ENCODE data around the gene SMIM35. TPM values are rescaled to one million over a fixed set of nuclear protein-coding genes. Genes with fewer than 3 reads are reported as not detected.

The SMIM35 gene
- total and polyA plus RNA-seq, 2 of the 4 experiments (the other 2 are of a cell fraction), result not detected

GRCh38 chr11:118009864-118010737, 76.7 kb downstream of the SMIM35 start:
- POLR2A ChIA-PET (ENCODE audit: unreplicated experiment), result no interaction called here

More at GRCh38 chr11:118009864-118010737, 76.7 kb downstream of the SMIM35 start:
- Histone ChIP-seq H4K91ac (ENCODE audit: insufficient read depth, low read depth, low read length) (no peak overlapping the region), H2AK5ac (ENCODE audit: low read depth, low read length) (no peak overlapping the region), H2BK5ac (ENCODE audit: low read depth, low read length, poor library complexity, severe bottlenecking) (no peak overlapping the region), H2BK120ac (ENCODE audit: low read depth, low read length) (no peak overlapping the region), H2AFZ (replicated peaks; ENCODE audit: low read length, poor library complexity) (no peak overlapping the region), H3K14ac (replicated peaks; ENCODE audit: low read depth, low read length) (no peak overlapping the region), H3K4me1 (ENCODE audit: control insufficient read depth, insufficient read depth, low read length) (no peaks in the 10 kb centered on the region), H3K4me2 (ENCODE audit: low read depth, low read length) (no peak overlapping the region), H3K4ac (ENCODE audit: low read depth, low read length) (no peak overlapping the region), H3K79me1 (ENCODE audit: low read depth in 1 of 2, low read length in 2 of 2) (no peaks in the 10 kb centered on the region), H2BK20ac (ENCODE audit: low read depth, low read length) (no peak overlapping the region), H3K27me3 (ENCODE audit: control insufficient read depth, insufficient read depth, low read length) (no peaks in the 10 kb centered on the region), H3K9ac (ENCODE audit: low read depth, low read length) (no peak overlapping the region), H3K9me1 (ENCODE audit: insufficient read depth, low read length) (no peaks in the 10 kb centered on the region), H3K4me3 (ENCODE audit: insufficient read depth, low read depth, low read length) (no peak overlapping the region), H3K56ac (ENCODE audit: extremely low read depth, insufficient read depth, low read length) (no peak overlapping the region), H3K23ac (ENCODE audit: low read depth, low read length) (no peak overlapping the region), H4K5ac (ENCODE audit: low read depth, low read length) (no peak overlapping the region), H3K18ac (ENCODE audit: low read depth, low read length) (no peak overlapping the region), H2AK9ac (replicated peaks; ENCODE audit: low read depth, low read length, poor library complexity) (no peak overlapping the region), H2BK15ac (ENCODE audit: low read depth, low read length) (no peak overlapping the region), H3K36me3 (ENCODE audit: control insufficient read depth, insufficient read depth, low read length) (no peaks in the 10 kb centered on the region), H4K20me1 (ENCODE audit: insufficient read depth, low read length) (no peaks in the 10 kb centered on the region), H3K27ac (ENCODE audit: insufficient read depth, low read length) (no peak overlapping the region), H4K8ac (ENCODE audit: low read depth in 2 of 2, low read length in 2 of 2) (no peak overlapping the region), H3K9me3 (ENCODE audit: control insufficient read depth, insufficient read depth, low read length) (no peaks in the 10 kb centered on the region)
- CTCF ChIA-PET, result no interaction called here
- WGBS, 2 experiments (ENCODE audit: extremely low coverage in 2 of 2, insufficient read length in 1 of 2), result 47% methylated on average over 4 of the region's 9 CpGs; no CpG with 5 or more reads in 1 of the 2 experiments
- no peak for DNase-seq
- TF ChIP-seq BHLHE40 (IDR thresholded peaks at IDR 0.05; ENCODE audit: low read depth, low read length), result no peak
- TF ChIP-seq RCOR1 (IDR thresholded peaks at IDR 0.05; ENCODE audit: insufficient replicate concordance, low read length), result no peak
- no peak for TF ChIP-seq CHD1 (IDR thresholded peaks at IDR 0.05; ENCODE audit: low read depth, low read length)
- TF ChIP-seq MXI1 (IDR thresholded peaks at IDR 0.05; ENCODE audit: borderline replicate concordance, low read depth, low read length), result no peak
- no peak for TF ChIP-seq MAZ (IDR thresholded peaks at IDR 0.05; ENCODE audit: borderline replicate concordance, low read depth, low read length)
- no peak for TF ChIP-seq FOS (IDR thresholded peaks at IDR 0.05; ENCODE audit: low read depth, low read length)
- TF ChIP-seq NFE2L2 (IDR thresholded peaks at IDR 0.05; ENCODE audit: low read depth, low read length), result no peak
- no peak for TF ChIP-seq MAFK (IDR thresholded peaks at IDR 0.05; ENCODE audit: low read depth, low read length)
- no peak for TF ChIP-seq RAD21 (IDR thresholded peaks at IDR 0.05; ENCODE audit: low read length)
- intact Hi-C loops (cut with micrococcal nuclease) (no loop called here), dilution Hi-C loops (cut with HindIII; ENCODE audit: low sequenced_read_pairs, unreplicated experiment) (no loop called here), in situ Hi-C loops (cut with MboI; ENCODE audit: low sequenced_read_pairs) (no loop called here)
- no peak for ATAC-seq (ENCODE audit: low read depth)
- no TSS peak for BruUV-seq (replicated peaks)
